K562 (cell line): ENCODE results near the gene ZKSCAN3. TPM values are rescaled to one million over a fixed set of nuclear protein-coding genes. Genes with fewer than 3 reads are reported as not detected.

Experiments
- ARNT ChIP-seq, 2 experiments: fragments of 450-650 bp; IDR thresholded peaks; 2 replicates each; pipeline ENCODE4 v1.6.1; 2016; ENCODE audit warnings: mild to moderate bottlenecking in 1 of 2
- BACH1 ChIP-seq: fragments of 200-800 bp; sonication (Bioruptor generic); IDR thresholded peaks from 2 replicates; pipeline ENCODE4 v1.6.1; 2016; ENCODE audit warnings: missing genetic modification characterization, missing compliant biosample characterization
- BMI1 ChIP-seq: fragments of 150-350 bp; IDR thresholded peaks from 2 replicates; pipeline ENCODE4 v1.6.1; 2014; ENCODE audit warnings: low read length
- CREB3 ChIP-seq: fragments of 450-650 bp; conservative IDR thresholded peaks from 2 replicates; pipeline ENCODE4 v1.6.1; 2016; ENCODE audit warnings: missing genetic modification characterization, low read depth, mild to moderate bottlenecking, missing compliant biosample characterization, moderate library complexity
- DEAF1 ChIP-seq: fragments of 450-650 bp; formaldehyde crosslinking; IDR thresholded peaks from 2 replicates; pipeline ENCODE4 v1.4.0; 2020; ENCODE audit warnings: mild to moderate bottlenecking, moderate library complexity
- E2F6 ChIP-seq, 2 experiments: IDR thresholded peaks; 2 replicates each; pipeline ENCODE4 v1.6.1; 2011; ENCODE audit warnings: borderline replicate concordance in 1 of 2, control low read depth in 1 of 2, low read depth in 1 of 2, low read length in 1 of 2, mild to moderate bottlenecking in 1 of 2, mixed read lengths in 1 of 2, moderate library complexity in 1 of 2; ENCODE audit not compliant: insufficient read depth in 1 of 2, insufficient read length in 1 of 2, poor library complexity in 1 of 2, severe bottlenecking in 1 of 2; ENCODE audit errors: extremely low read depth in 1 of 2
- GABPB1 ChIP-seq: sonication (generic); formaldehyde crosslinking; IDR thresholded peaks from 2 replicates; pipeline ENCODE4 v1.8.0; 2022; ENCODE audit warnings: mild to moderate bottlenecking, missing genetic modification reagents
- GATAD2A ChIP-seq: fragments of 450-650 bp; IDR thresholded peaks from 2 replicates; pipeline ENCODE4 v1.6.1; 2017
- HMG20B ChIP-seq: fragments of 250-450 bp; sonication (Bioruptor Pico); IDR thresholded peaks from 2 replicates; pipeline ENCODE4 v1.5.0; 2021; ENCODE audit warnings: mild to moderate bottlenecking
- ILK ChIP-seq: fragments of 450-650 bp; IDR thresholded peaks from 2 replicates; pipeline ENCODE4 v1.6.1; 2016; ENCODE audit warnings: missing genetic modification characterization, low read depth, mild to moderate bottlenecking, missing compliant biosample characterization, moderate library complexity, borderline replicate concordance
- KDM1A ChIP-seq, 2 experiments: fragments of 450-650 bp; IDR thresholded peaks; 2 replicates each; pipeline ENCODE4 v1.6.1; 2016; ENCODE audit warnings: mild to moderate bottlenecking in 2 of 2
- NCOA1 ChIP-seq: fragments of 450-650 bp; IDR thresholded peaks from 2 replicates; pipeline ENCODE4 v1.6.1; 2016; ENCODE audit warnings: low read depth
- NELFE ChIP-seq: IDR thresholded peaks from 2 replicates; pipeline ENCODE4 v1.6.1; 2011; ENCODE audit warnings: mild to moderate bottlenecking; ENCODE audit not compliant: insufficient read depth, insufficient read length
- NFIC ChIP-seq: fragments of 450-650 bp; IDR thresholded peaks from 2 replicates; pipeline ENCODE4 v1.6.1; 2017; ENCODE audit warnings: mild to moderate bottlenecking, inconsistent platforms
- NUFIP1 ChIP-seq: fragments of 450-650 bp; IDR thresholded peaks from 2 replicates; pipeline ENCODE4 v1.6.1; 2018; ENCODE audit not compliant: partially characterized antibody
- PYGO2 ChIP-seq: fragments of 450-650 bp; IDR thresholded peaks from 2 replicates; pipeline ENCODE4 v1.6.1; 2016; ENCODE audit warnings: mild to moderate bottlenecking, missing genetic modification characterization, moderate library complexity, missing compliant biosample characterization
- RBM22 ChIP-seq: fragments of 200-400 bp; formaldehyde crosslinking; IDR thresholded peaks from 2 replicates; pipeline ENCODE4 v1.6.1; 2018; ENCODE audit warnings: low read length, low read depth; ENCODE audit not compliant: poor library complexity, severe bottlenecking
- RFX1 ChIP-seq: fragments of 450-650 bp; IDR thresholded peaks from 2 replicates; pipeline ENCODE4 v1.6.1; 2016; ENCODE audit warnings: mild to moderate bottlenecking, moderate library complexity
- TCF7L2 ChIP-seq: fragments of 150-350 bp; IDR thresholded peaks from 2 replicates; pipeline ENCODE4 v1.6.1; 2016; ENCODE audit warnings: low read depth, mild to moderate bottlenecking, low read length, moderate library complexity
- TRIM28 ChIP-seq: fragments of 450-650 bp; IDR thresholded peaks from 2 replicates; pipeline ENCODE4 v1.6.1; 2017
- ZBTB33 ChIP-seq: sonication (generic); formaldehyde crosslinking; IDR thresholded peaks from 2 replicates; pipeline ENCODE4 v1.8.1; 2023; ENCODE audit warnings: mild to moderate bottlenecking, missing genetic modification reagents
- ZNF133 ChIP-seq: fragments of 250-450 bp; sonication (Bioruptor Pico); IDR thresholded peaks from 2 replicates; pipeline ENCODE4 v1.4.0; 2020; ENCODE audit warnings: mild to moderate bottlenecking
- ZNF41 ChIP-seq: fragments of 250-450 bp; sonication (Bioruptor Pico); conservative IDR thresholded peaks from 2 replicates; pipeline ENCODE4 v1.4.0; 2020; ENCODE audit warnings: mild to moderate bottlenecking
- ZNF583 ChIP-seq: fragments of 250-450 bp; sonication (Bioruptor Pico); IDR thresholded peaks from 2 replicates; pipeline ENCODE4 v1.4.0; 2020
- ZNF830 ChIP-seq: fragments of 250-450 bp; sonication (Bioruptor Pico); IDR thresholded peaks from 2 replicates; pipeline ENCODE4 v1.5.0; 2021; ENCODE audit warnings: mild to moderate bottlenecking
- polyA plus RNA-seq, 8 experiments: library from polyadenylated mRNA; depleted of rRNA in 4 of 8; stranded (reverse) in 5 of 8; unstranded in 3 of 8; fragments of >200 nt; fragmentation: Nextera tagmentation in 2 of 8; fragmentation: Illumina TruSeq in 1 of 8; extraction: Ambion mirVana in 2 of 8; extraction: Trizol in 1 of 8; gene quantifications; 2 replicates each; pipeline versions ENCODE4 v1.2.1 to v1.2.3, GENCODE V29; 2011 to 2014; ENCODE audit warnings: inconsistent platforms in 1 of 8, missing spikeins in 1 of 8
- total RNA-seq, 7 experiments: library from RNA; depleted of rRNA in 6 of 7; stranded (reverse); fragments of >200 nt in 6 of 7; fragmentation: Illumina TruSeq in 2 of 7; extraction: Trizol in 2 of 7; gene quantifications; 2 replicates each; pipeline versions ENCODE4 v1.2.1 to v1.2.3, GENCODE V29; 2011 to 2021; ENCODE audit warnings: low replicate concordance in 1 of 7

ZKSCAN3 gene
- total and polyA plus RNA-seq, 9 of the 15 experiments (the other 6 are each of a cell fraction or from before 2014, with no cell fraction given): 3.0 to 12.4 (median 10.2) TPM

- peak; percentile 46; the same call in 1 of the 2 replicates for TF ChIP-seq ZBTB33
- TF ChIP-seq ZNF41 (CRISPR knock-in tag): no peak
- no peak for TF ChIP-seq RFX1
- TF ChIP-seq NELFE: no peak
- no peak for TF ChIP-seq RBM22
- no peak for TF ChIP-seq ZNF830 (CRISPR knock-in tag)
- TF ChIP-seq HMG20B (CRISPR knock-in tag): no peak
- no peak for TF ChIP-seq BMI1
- no peak; the same call in 1 of the 2 replicates for TF ChIP-seq ZNF583 (CRISPR knock-in tag)
- no peak for TF ChIP-seq BACH1 (tag)
- TF ChIP-seq ARNT (IDR thresholded peaks at IDR 0.05): peak; percentile 87 to 91
- TF ChIP-seq NUFIP1: no peak
- TF ChIP-seq KDM1A (IDR thresholded peaks at IDR 0.05): peak; percentile 78
- no peak for TF ChIP-seq PYGO2 (tag)
- TF ChIP-seq CREB3 (tag): 0 out of 2 replicates have a peak, but pooled peaks have one; percentile 29
- peak; percentile 98 for TF ChIP-seq NFIC
- peak in 1 of 2 experiments; percentile 19 for TF ChIP-seq E2F6 (IDR thresholded peaks at IDR 0.05; ENCODE audit: borderline replicate concordance in 1 of 2, extremely low read depth in 1 of 2, insufficient read depth in 1 of 2, insufficient read length in 1 of 2, low read depth in 1 of 2, low read length in 1 of 2, poor library complexity in 1 of 2, severe bottlenecking in 1 of 2)
- TF ChIP-seq NCOA1: peak; percentile 89
- TF ChIP-seq DEAF1: no peak
- TF ChIP-seq ZNF133 (CRISPR knock-in tag): no peak
- TF ChIP-seq TCF7L2: no peak
- TF ChIP-seq GABPB1 (CRISPR knock-in tag): peak; percentile 92
- TF ChIP-seq ILK (tag): no peak
- TF ChIP-seq GATAD2A: no peak; the same call in none of the 2 replicates
- TF ChIP-seq TRIM28: peak; percentile 85; the same call in 1 of the 2 replicates
Measured at GRCh38 chr6:28349892-28350737, at the start of gene ZKSCAN3 (continued).
